Measurements from ENCODE around the gene EYA4. TPM values are rescaled to one million over a fixed set of nuclear protein-coding genes. Genes with fewer than 3 reads are reported as not detected.
"Not testable (repeated sequence)": the region's sequence is repeated elsewhere in the genome, so short reads cannot be mapped to it uniquely, and the experiment has no call there.

The EYA4 gene
- total RNA-seq, 1 experiment from 2014 or later, result not detected

DNA sequence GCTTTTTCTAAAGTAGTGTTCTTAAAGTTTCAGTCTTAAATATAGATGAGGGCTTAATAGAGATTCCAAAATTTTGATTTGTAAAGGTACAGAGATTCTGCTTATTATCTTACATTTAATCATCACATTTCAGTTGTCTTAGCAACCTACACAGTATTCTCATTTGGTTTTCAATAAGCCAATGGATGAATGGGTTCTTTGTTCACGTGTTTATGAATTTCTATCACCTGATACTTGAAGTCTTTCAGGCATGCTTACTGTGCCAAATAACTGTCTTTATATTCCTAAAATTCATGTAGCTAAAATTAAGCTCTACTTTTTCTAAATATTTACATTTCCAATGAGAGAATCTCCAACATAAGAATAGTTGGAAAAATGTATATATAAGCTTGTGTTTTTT, 152.7 kb downstream of the EYA4 start:
- H3K27me3 Mint-ChIP-seq (ENCODE audit: insufficient read depth, unreplicated experiment), result peaks cover 88% of the 10 kb centered on the region
- BruUV-seq (replicated peaks), result no TSS peak
- H3K4me1 Mint-ChIP-seq (ENCODE audit: insufficient read depth, unreplicated experiment), result no peaks in the 10 kb centered on the region
- no peak overlapping the region for H3K27ac Mint-ChIP-seq (ENCODE audit: low read depth, unreplicated experiment)
- TF ChIP-seq, protein P1, sequence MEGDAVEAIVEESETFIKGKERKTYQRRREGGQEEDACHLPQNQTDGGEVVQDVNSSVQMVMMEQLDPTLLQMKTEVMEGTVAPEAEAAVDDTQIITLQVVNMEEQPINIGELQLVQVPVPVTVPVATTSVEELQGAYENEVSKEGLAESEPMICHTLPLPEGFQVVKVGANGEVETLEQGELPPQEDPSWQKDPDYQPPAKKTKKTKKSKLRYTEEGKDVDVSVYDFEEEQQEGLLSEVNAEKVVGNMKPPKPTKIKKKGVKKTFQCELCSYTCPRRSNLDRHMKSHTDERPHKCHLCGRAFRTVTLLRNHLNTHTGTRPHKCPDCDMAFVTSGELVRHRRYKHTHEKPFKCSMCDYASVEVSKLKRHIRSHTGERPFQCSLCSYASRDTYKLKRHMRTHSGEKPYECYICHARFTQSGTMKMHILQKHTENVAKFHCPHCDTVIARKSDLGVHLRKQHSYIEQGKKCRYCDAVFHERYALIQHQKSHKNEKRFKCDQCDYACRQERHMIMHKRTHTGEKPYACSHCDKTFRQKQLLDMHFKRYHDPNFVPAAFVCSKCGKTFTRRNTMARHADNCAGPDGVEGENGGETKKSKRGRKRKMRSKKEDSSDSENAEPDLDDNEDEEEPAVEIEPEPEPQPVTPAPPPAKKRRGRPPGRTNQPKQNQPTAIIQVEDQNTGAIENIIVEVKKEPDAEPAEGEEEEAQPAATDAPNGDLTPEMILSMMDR (IDR thresholded peaks at IDR 0.05; ENCODE audit: unreplicated experiment), result no peak
- H3K9me3 Mint-ChIP-seq (ENCODE audit: unreplicated experiment), result no peaks in the 10 kb centered on the region
- H3K4me3 Mint-ChIP-seq (ENCODE audit: unreplicated experiment), result no peak overlapping the region
- ChIA-PET CTCF (no interaction called here), POLR2A (no interaction called here)
- no peaks in the 10 kb centered on the region for H3K36me3 Mint-ChIP-seq (ENCODE audit: insufficient read depth, unreplicated experiment)
- intact Hi-C loops (cut with micrococcal nuclease), result no loop called here
- no peak for DNase-seq (ENCODE audit: unreplicated experiment)

DNA sequence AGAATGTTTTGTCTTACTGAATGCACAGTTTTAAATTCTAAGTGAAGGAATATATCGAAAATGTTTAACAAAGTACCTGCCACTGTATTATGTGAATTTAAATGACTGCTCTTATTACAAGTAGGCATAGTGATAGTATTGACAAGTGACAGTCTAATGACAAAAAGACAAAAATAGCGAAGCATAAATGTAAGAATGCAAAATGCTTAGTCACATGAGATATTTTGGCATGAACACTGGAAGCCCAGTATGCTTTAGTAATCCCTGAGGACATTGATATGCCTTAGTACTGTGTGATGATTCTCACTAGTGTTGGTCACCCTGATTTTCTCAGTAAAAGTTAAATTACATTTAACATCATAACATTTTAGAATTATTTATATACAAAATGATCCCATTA, 153.5 kb downstream of the EYA4 start:
- H3K27ac Mint-ChIP-seq (ENCODE audit: low read depth, unreplicated experiment), result no peak overlapping the region
- no TSS peak for BruUV-seq (replicated peaks)
- ChIA-PET CTCF (no interaction called here), POLR2A (no interaction called here)
- TF ChIP-seq, protein P1 (IDR thresholded peaks at IDR 0.05; ENCODE audit: unreplicated experiment), result no peak
- H3K9me3 Mint-ChIP-seq (ENCODE audit: unreplicated experiment), result no peaks in the 10 kb centered on the region
- intact Hi-C loops (cut with micrococcal nuclease), result no loop called here
- no peaks in the 10 kb centered on the region for H3K36me3 Mint-ChIP-seq (ENCODE audit: insufficient read depth, unreplicated experiment)
- no peaks in the 10 kb centered on the region for H3K4me1 Mint-ChIP-seq (ENCODE audit: insufficient read depth, unreplicated experiment)
- H3K4me3 Mint-ChIP-seq (ENCODE audit: unreplicated experiment), result no peak overlapping the region
- H3K27me3 Mint-ChIP-seq (ENCODE audit: insufficient read depth, unreplicated experiment), result peaks cover 88% of the 10 kb centered on the region
- DNase-seq (ENCODE audit: unreplicated experiment), result no peak

DNA sequence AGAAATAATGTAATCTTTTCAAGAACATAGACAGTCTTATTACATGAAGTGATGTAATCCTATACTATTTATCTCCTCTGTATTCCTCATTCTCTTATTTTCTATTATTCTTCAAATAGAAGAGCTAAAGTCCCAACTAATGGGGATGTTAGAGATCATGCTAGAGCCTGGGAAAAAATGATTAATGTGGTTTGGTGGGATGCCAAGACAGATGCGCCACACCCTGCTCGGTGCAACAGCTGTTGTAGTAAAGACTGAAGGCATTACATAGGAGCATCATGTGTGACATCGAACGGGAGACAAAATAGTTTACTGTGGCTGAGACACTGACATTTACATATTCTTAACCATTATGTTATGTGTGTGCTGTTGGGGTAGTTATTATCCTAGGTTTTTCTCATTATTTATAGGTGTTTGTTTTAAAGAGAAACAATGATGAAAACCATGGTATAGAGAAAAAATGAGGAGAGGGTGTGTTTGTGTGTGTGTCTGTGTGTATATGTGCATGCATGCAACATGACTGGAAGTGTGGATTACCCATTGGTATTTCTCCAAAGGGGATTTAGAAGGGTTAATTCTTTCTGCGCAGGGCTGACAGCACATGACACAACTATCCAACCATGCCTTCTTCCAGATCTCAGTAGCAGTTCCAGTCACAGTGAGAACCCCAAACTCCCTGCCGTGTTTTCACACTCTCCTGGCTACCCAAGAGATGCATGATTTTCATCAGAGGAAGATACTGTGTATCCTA, 155.3 kb downstream of the EYA4 start:
- H3K27ac Mint-ChIP-seq (ENCODE audit: low read depth, unreplicated experiment), result no peak overlapping the region
- H3K4me1 Mint-ChIP-seq (ENCODE audit: insufficient read depth, unreplicated experiment), result no peaks in the 10 kb centered on the region
- peak; percentile 12 for DNase-seq (ENCODE audit: unreplicated experiment)
- no TSS peak for BruUV-seq (replicated peaks)
- ChIA-PET CTCF (interaction anchor here (0.6 kb wide), 1 partner anchor 678 kb away, joined by 3 read pairs; no protein-coding TSS in a partner anchor), POLR2A (no interaction called here)
- H3K9me3 Mint-ChIP-seq (ENCODE audit: unreplicated experiment), result no peaks in the 10 kb centered on the region
- peaks cover 86% of the 10 kb centered on the region for H3K27me3 Mint-ChIP-seq (ENCODE audit: insufficient read depth, unreplicated experiment)
- TF ChIP-seq, protein P1 (IDR thresholded peaks at IDR 0.05; ENCODE audit: unreplicated experiment), result no peak
- no peak overlapping the region for H3K4me3 Mint-ChIP-seq (ENCODE audit: unreplicated experiment)
- intact Hi-C loops (cut with micrococcal nuclease), result no loop called here
- H3K36me3 Mint-ChIP-seq (ENCODE audit: insufficient read depth, unreplicated experiment), result peaks cover 6% of the 10 kb centered on the region

DNA sequence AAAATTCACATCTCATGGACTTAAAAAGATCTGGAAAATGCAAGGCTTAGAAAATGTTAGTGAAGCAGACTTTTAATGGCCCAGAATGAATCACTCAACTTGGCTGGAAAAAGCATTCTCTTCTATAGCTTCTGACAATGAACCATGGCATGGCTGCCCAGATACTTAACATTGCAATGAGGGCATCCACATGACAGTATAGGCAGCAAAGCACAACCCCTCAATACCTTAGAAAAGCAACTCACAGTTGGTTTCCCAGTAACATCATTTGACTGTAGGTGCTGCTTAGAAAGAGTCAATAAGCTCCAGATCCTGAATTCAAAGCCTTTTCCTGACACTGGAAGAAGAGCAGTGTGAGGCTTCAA, 155.8 kb downstream of the EYA4 start:
- no peaks in the 10 kb centered on the region for H3K9me3 Mint-ChIP-seq (ENCODE audit: unreplicated experiment)
- CTCF ChIA-PET, result no interaction called here
- TF ChIP-seq, protein P1 (IDR thresholded peaks at IDR 0.05; ENCODE audit: unreplicated experiment), result no peak
- H3K27ac Mint-ChIP-seq (ENCODE audit: low read depth, unreplicated experiment), result no peak overlapping the region
- peaks cover 86% of the 10 kb centered on the region for H3K27me3 Mint-ChIP-seq (ENCODE audit: insufficient read depth, unreplicated experiment)
- intact Hi-C loops (cut with micrococcal nuclease), result no loop called here
- BruUV-seq (replicated peaks), result no TSS peak
- H3K4me1 Mint-ChIP-seq (ENCODE audit: insufficient read depth, unreplicated experiment), result no peaks in the 10 kb centered on the region
- H3K36me3 Mint-ChIP-seq (ENCODE audit: insufficient read depth, unreplicated experiment), result peaks cover 6% of the 10 kb centered on the region
- DNase-seq (ENCODE audit: unreplicated experiment), result no peak
- POLR2A ChIA-PET, result no interaction called here
- no peak overlapping the region for H3K4me3 Mint-ChIP-seq (ENCODE audit: unreplicated experiment)

DNA sequence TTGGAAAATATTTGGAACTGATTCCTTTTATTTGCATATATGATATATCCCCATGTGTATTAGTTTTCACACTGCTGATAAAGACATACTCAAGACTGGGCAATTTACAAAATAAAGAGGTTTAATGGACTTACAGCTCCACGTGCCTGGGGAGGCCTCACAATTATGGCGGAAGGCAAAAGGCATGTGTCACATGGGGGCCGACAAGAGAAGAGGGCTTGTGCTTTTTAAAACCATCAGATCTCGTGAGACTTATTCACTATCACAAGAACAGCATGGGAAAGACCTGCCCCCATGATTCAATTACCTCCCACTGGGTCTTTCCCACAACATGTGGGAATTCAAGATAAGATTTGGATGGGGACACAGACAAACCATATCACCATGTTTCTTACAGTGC, 156.4 kb downstream of the EYA4 start:
- H3K4me3 Mint-ChIP-seq (ENCODE audit: unreplicated experiment); BruUV-seq (replicated peaks); intact Hi-C loops (cut with micrococcal nuclease); H3K27ac Mint-ChIP-seq (ENCODE audit: low read depth, unreplicated experiment); H3K36me3 Mint-ChIP-seq (ENCODE audit: insufficient read depth, unreplicated experiment); DNase-seq (ENCODE audit: unreplicated experiment); CTCF ChIA-PET; H3K4me1 Mint-ChIP-seq (ENCODE audit: insufficient read depth, unreplicated experiment); POLR2A ChIA-PET; H3K9me3 Mint-ChIP-seq (ENCODE audit: unreplicated experiment): not testable (repeated sequence)
- peaks cover 86% of the 10 kb centered on the region for H3K27me3 Mint-ChIP-seq (ENCODE audit: insufficient read depth, unreplicated experiment)
